Measurements from ENCODE around the gene TMPRSS9.

Gene TMPRSS9

GRCh38 chr19:2352121-2352520 is 7.9 kb upstream of the TMPRSS9 start:
- no peaks in the 10 kb centered on the region for H3K9me3 ChIP-seq (replicated peaks in 1 of 2; ENCODE audit: control insufficient read depth in 2 of 2, insufficient read depth in 1 of 2, low read depth in 1 of 2, low read length in 2 of 2)
- no peak overlapping the region for H2AK5ac ChIP-seq (ENCODE audit: low read depth, low read length)
- H3K79me1 ChIP-seq (ENCODE audit: low read depth, low read length) = peaks cover 2% of the 10 kb centered on the region
- no peak overlapping the region for H3K27ac ChIP-seq (replicated peaks; ENCODE audit: low read length)
- no peak overlapping the region for H3K4ac ChIP-seq (ENCODE audit: low read length)
- H3K4me2 ChIP-seq (ENCODE audit: insufficient read depth, low read length, poor library complexity, severe bottlenecking) = no peak overlapping the region
- no peak overlapping the region for H3K4me3 ChIP-seq (ENCODE audit: low read length in 2 of 2)
- no peaks in the 10 kb centered on the region for H3K4me1 ChIP-seq (ENCODE audit: control insufficient read depth in 2 of 2, insufficient read depth in 1 of 2, low read depth in 1 of 2, low read length in 2 of 2)
- no peak overlapping the region for H2BK12ac ChIP-seq (ENCODE audit: low read length)
- WGBS, 2 donors (ENCODE audit: extremely low coverage in 2 of 2, insufficient read length in 2 of 2, insufficient replicate concordance in 1 of 2) = no CpG with 5 or more reads among the region's 24 CpGs
- H2BK5ac ChIP-seq (ENCODE audit: low read length) = peak overlapping the region; percentile 66
- no peak overlapping the region for H3K9ac ChIP-seq (ENCODE audit: low read depth, low read length, poor library complexity)
- no peak overlapping the region for H2BK15ac ChIP-seq (ENCODE audit: low read length)
- no peak overlapping the region for H3K23ac ChIP-seq (ENCODE audit: low read depth, low read length, poor library complexity)
- no peak overlapping the region for H2AFZ ChIP-seq (ENCODE audit: low read length)
- H3K18ac ChIP-seq (ENCODE audit: low read length) = no peak overlapping the region
- peaks cover 9 to 24% of the 10 kb centered on the region in 2 donors for H3K36me3 ChIP-seq (replicated peaks in 1 of 2; ENCODE audit: control insufficient read depth in 2 of 2, insufficient read depth in 2 of 2, low read length in 2 of 2)
- no peaks in the 10 kb centered on the region for H3K27me3 ChIP-seq (ENCODE audit: control insufficient read depth in 3 of 3, insufficient read depth in 3 of 3, low read depth in 1 of 3, low read length in 3 of 3)
- H2BK120ac ChIP-seq (ENCODE audit: low read depth, low read length) = no peak overlapping the region
- peak overlapping the region; percentile 38 for H3K14ac ChIP-seq (ENCODE audit: low read length)
- H4K8ac ChIP-seq (ENCODE audit: low read depth, low read length) = peak overlapping the region; percentile 92
- H4K91ac ChIP-seq (ENCODE audit: low read depth, low read length, poor library complexity) = no peak overlapping the region
- no peak for DNase-seq (ENCODE audit: low spot score)

GRCh38 chr19:2353159-2353886 is 6.7 kb upstream of the TMPRSS9 start:
- H3K4me2 ChIP-seq (ENCODE audit: insufficient read depth, low read length, poor library complexity, severe bottlenecking) = no peak overlapping the region
- no peak overlapping the region for H2BK12ac ChIP-seq (ENCODE audit: low read length)
- no peak overlapping the region for H2BK120ac ChIP-seq (ENCODE audit: low read depth, low read length)
- no peak overlapping the region for H3K4ac ChIP-seq (ENCODE audit: low read length)
- no peak for DNase-seq (ENCODE audit: low spot score)
- H4K91ac ChIP-seq (ENCODE audit: low read depth, low read length, poor library complexity) = no peak overlapping the region
- no CpG with 5 or more reads among the region's 45 CpGs for WGBS, 2 donors (ENCODE audit: extremely low coverage in 2 of 2, insufficient read length in 2 of 2, insufficient replicate concordance in 1 of 2)
- no peak overlapping the region for H2BK5ac ChIP-seq (ENCODE audit: low read length)
- no peak overlapping the region for H3K14ac ChIP-seq (ENCODE audit: low read length)
- no peak overlapping the region for H4K8ac ChIP-seq (ENCODE audit: low read depth, low read length)
- no peaks in the 10 kb centered on the region for H3K27me3 ChIP-seq (ENCODE audit: control insufficient read depth in 3 of 3, insufficient read depth in 3 of 3, low read depth in 1 of 3, low read length in 3 of 3)
- no peaks in the 10 kb centered on the region for H3K4me1 ChIP-seq (ENCODE audit: control insufficient read depth in 2 of 2, insufficient read depth in 1 of 2, low read depth in 1 of 2, low read length in 2 of 2)
- no peak overlapping the region for H3K27ac ChIP-seq (replicated peaks; ENCODE audit: low read length)
- no peak overlapping the region for H2BK15ac ChIP-seq (ENCODE audit: low read length)
- no peak overlapping the region for H3K23ac ChIP-seq (ENCODE audit: low read depth, low read length, poor library complexity)
- H3K4me3 ChIP-seq (ENCODE audit: low read length in 2 of 2) = no peak overlapping the region
- H2AK5ac ChIP-seq (ENCODE audit: low read depth, low read length) = no peak overlapping the region
- no peak overlapping the region for H3K9ac ChIP-seq (ENCODE audit: low read depth, low read length, poor library complexity)
- H2AFZ ChIP-seq (ENCODE audit: low read length) = no peak overlapping the region
- H3K18ac ChIP-seq (ENCODE audit: low read length) = no peak overlapping the region
- no peaks in the 10 kb centered on the region for H3K9me3 ChIP-seq (replicated peaks in 1 of 2; ENCODE audit: control insufficient read depth in 2 of 2, insufficient read depth in 1 of 2, low read depth in 1 of 2, low read length in 2 of 2)
- peaks cover 9 to 24% of the 10 kb centered on the region in 2 donors for H3K36me3 ChIP-seq (replicated peaks in 1 of 2; ENCODE audit: control insufficient read depth in 2 of 2, insufficient read depth in 2 of 2, low read length in 2 of 2)
- H3K79me1 ChIP-seq (ENCODE audit: low read depth, low read length) = peaks cover 2% of the 10 kb centered on the region

GRCh38 chr19:2353887-2354592 is 6.0 kb upstream of the TMPRSS9 start:
- Histone ChIP-seq H3K18ac (ENCODE audit: low read length) (no peak overlapping the region), H4K8ac (ENCODE audit: low read depth, low read length) (no peak overlapping the region), H3K23ac (ENCODE audit: low read depth, low read length, poor library complexity) (peak overlapping the region; percentile 31), H3K79me1 (ENCODE audit: low read depth, low read length) (peaks cover 2% of the 10 kb centered on the region), H3K27me3 (ENCODE audit: control insufficient read depth in 3 of 3, insufficient read depth in 3 of 3, low read depth in 1 of 3, low read length in 3 of 3) (peaks cover 0 to under 1% (median 0%) of the 10 kb centered on the region in 3 experiments), H3K4ac (ENCODE audit: low read length) (no peak overlapping the region), H2BK5ac (ENCODE audit: low read length) (no peak overlapping the region), H2BK120ac (ENCODE audit: low read depth, low read length) (no peak overlapping the region), H3K9me3 (replicated peaks in 1 of 2; ENCODE audit: control insufficient read depth in 2 of 2, insufficient read depth in 1 of 2, low read depth in 1 of 2, low read length in 2 of 2) (no peaks in the 10 kb centered on the region), H3K4me2 (ENCODE audit: insufficient read depth, low read length, poor library complexity, severe bottlenecking) (no peak overlapping the region), H2AFZ (ENCODE audit: low read length) (no peak overlapping the region), H4K91ac (ENCODE audit: low read depth, low read length, poor library complexity) (no peak overlapping the region), H3K36me3 (replicated peaks in 1 of 2; ENCODE audit: control insufficient read depth in 2 of 2, insufficient read depth in 2 of 2, low read length in 2 of 2) (peaks cover 7 to 24% of the 10 kb centered on the region in 2 donors), H2BK12ac (ENCODE audit: low read length) (no peak overlapping the region), H3K9ac (ENCODE audit: low read depth, low read length, poor library complexity) (no peak overlapping the region), H2BK15ac (ENCODE audit: low read length) (no peak overlapping the region), H2AK5ac (ENCODE audit: low read depth, low read length) (peak overlapping the region; percentile 21), H3K27ac (replicated peaks; ENCODE audit: low read length) (no peak overlapping the region), H3K4me1 (ENCODE audit: control insufficient read depth in 2 of 2, insufficient read depth in 1 of 2, low read depth in 1 of 2, low read length in 2 of 2) (no peaks in the 10 kb centered on the region), H3K14ac (ENCODE audit: low read length) (no peak overlapping the region), H3K4me3 (ENCODE audit: low read length in 2 of 2) (no peak overlapping the region)
- WGBS, 2 donors (ENCODE audit: extremely low coverage in 2 of 2, insufficient read length in 2 of 2, insufficient replicate concordance in 1 of 2) = no CpG with 5 or more reads among the region's 34 CpGs
- DNase-seq (ENCODE audit: low spot score) = no peak

- WGBS, 2 donors (ENCODE audit: extremely low coverage in 2 of 2, insufficient read length in 2 of 2, insufficient replicate concordance in 1 of 2) = no CpG with 5 or more reads among the region's 17 CpGs
- Histone ChIP-seq H3K9ac (ENCODE audit: low read depth, low read length, poor library complexity) (no peak overlapping the region), H3K27ac (replicated peaks; ENCODE audit: low read length) (no peak overlapping the region)
Observed at GRCh38 chr19:2354670-2355069, 5.4 kb upstream of the TMPRSS9 start.

More at GRCh38 chr19:2354670-2355069, 5.4 kb upstream of the TMPRSS9 start:
- H2AK5ac ChIP-seq (ENCODE audit: low read depth, low read length) = no peak overlapping the region
- H2BK15ac ChIP-seq (ENCODE audit: low read length) = no peak overlapping the region
- H2BK12ac ChIP-seq (ENCODE audit: low read length) = no peak overlapping the region
- H3K4me1 ChIP-seq (ENCODE audit: control insufficient read depth in 2 of 2, insufficient read depth in 1 of 2, low read depth in 1 of 2, low read length in 2 of 2) = no peaks in the 10 kb centered on the region
- H3K23ac ChIP-seq (ENCODE audit: low read depth, low read length, poor library complexity) = peak overlapping the region; percentile 31
- H3K27me3 ChIP-seq (ENCODE audit: control insufficient read depth in 3 of 3, insufficient read depth in 3 of 3, low read depth in 1 of 3, low read length in 3 of 3) = peaks cover 0 to 2% (median 2%) of the 10 kb centered on the region in 3 experiments
- no peak for DNase-seq (ENCODE audit: low spot score)
- H3K4ac ChIP-seq (ENCODE audit: low read length) = no peak overlapping the region
- H3K4me3 ChIP-seq (ENCODE audit: low read length in 2 of 2) = no peak overlapping the region
- H2AFZ ChIP-seq (ENCODE audit: low read length) = no peak overlapping the region
- no peak overlapping the region for H4K8ac ChIP-seq (ENCODE audit: low read depth, low read length)
- H3K4me2 ChIP-seq (ENCODE audit: insufficient read depth, low read length, poor library complexity, severe bottlenecking) = no peak overlapping the region
- peaks cover 2% of the 10 kb centered on the region for H3K79me1 ChIP-seq (ENCODE audit: low read depth, low read length)
- no peak overlapping the region for H2BK5ac ChIP-seq (ENCODE audit: low read length)
- peaks cover 7 to 24% of the 10 kb centered on the region in 2 donors for H3K36me3 ChIP-seq (replicated peaks in 1 of 2; ENCODE audit: control insufficient read depth in 2 of 2, insufficient read depth in 2 of 2, low read length in 2 of 2)
- H2BK120ac ChIP-seq (ENCODE audit: low read depth, low read length) = no peak overlapping the region
- H3K18ac ChIP-seq (ENCODE audit: low read length) = no peak overlapping the region
- H4K91ac ChIP-seq (ENCODE audit: low read depth, low read length, poor library complexity) = no peak overlapping the region
- no peaks in the 10 kb centered on the region for H3K9me3 ChIP-seq (replicated peaks in 1 of 2; ENCODE audit: control insufficient read depth in 2 of 2, insufficient read depth in 1 of 2, low read depth in 1 of 2, low read length in 2 of 2)
- H3K14ac ChIP-seq (ENCODE audit: low read length) = no peak overlapping the region
